ENCODE measurements around the gene GABPB2.
A peak's percentile ranks its signal among the peaks of the same experiment; 100 is the strongest.
"Not testable (repeated sequence)": the region's sequence is repeated elsewhere in the genome, so short reads cannot be mapped to it uniquely, and the experiment has no call there.

Gene GABPB2

DNA sequence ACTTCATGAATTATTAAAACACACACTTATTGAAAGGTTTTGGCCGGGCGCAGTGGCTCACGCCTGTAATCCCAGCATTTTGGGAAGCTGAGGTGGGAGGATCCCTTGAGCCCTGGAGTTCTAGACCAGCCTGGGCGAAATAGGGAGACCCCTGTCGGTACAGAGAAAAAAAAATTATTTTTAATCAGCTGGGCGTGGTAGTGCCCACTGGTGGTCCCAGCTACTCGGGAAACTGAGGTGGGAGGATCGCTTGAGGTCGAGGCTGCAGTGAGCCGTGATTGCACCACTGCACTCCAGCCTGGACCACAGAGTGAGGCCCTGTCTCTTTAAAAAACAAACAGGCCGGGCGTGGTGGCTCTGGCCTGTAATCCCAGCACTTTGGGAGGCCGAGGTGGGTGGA lies 1.7 kb downstream of the GABPB2 start:
- Mint-ChIP-seq H3K4me3 (no peak overlapping the region), H3K27ac (no peak overlapping the region), H3K36me3 (ENCODE audit: low read depth) (peaks cover 14% of the 10 kb centered on the region), H3K27me3 (ENCODE audit: low read depth) (no peaks in the 10 kb centered on the region), H3K4me1 (ENCODE audit: low read depth) (peaks cover 12% of the 10 kb centered on the region), H3K9me3 (no peaks in the 10 kb centered on the region)

DNA sequence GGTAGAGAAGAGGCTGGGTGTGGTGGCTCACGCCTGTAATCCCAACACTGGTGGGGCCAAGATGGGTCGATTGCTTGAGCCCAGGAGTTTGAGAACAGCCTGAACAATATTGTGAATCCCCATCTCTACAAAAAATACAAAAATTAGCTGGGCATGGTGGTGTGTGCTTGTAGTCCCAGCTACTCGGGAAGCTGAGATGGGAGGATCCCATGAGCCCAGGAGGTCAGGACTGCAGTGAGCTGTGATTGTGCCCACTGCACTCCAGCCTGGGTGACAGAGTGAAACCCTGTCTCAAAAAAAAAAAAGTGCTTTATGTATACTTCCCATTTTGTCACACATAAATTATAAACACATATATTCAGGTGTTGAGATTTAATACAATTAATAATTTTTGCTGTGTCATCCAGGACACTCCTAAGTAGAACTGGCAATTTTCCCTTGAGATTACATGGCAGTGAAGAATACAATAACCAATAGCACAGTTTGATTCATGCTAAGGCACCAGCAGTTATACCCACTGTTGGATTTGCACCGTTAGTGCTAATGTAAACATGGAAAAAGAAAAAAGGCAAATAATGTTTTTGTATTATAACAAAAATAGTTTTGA lies 15.5 kb downstream of the GABPB2 start:
- Mint-ChIP-seq H3K4me1 (ENCODE audit: low read depth) (no peaks in the 10 kb centered on the region), H3K9me3 (no peaks in the 10 kb centered on the region), H3K4me3 (no peak overlapping the region), H3K27me3 (ENCODE audit: low read depth) (no peaks in the 10 kb centered on the region), H3K27ac (no peak overlapping the region), H3K36me3 (ENCODE audit: low read depth) (peaks cover 1% of the 10 kb centered on the region)

DNA sequence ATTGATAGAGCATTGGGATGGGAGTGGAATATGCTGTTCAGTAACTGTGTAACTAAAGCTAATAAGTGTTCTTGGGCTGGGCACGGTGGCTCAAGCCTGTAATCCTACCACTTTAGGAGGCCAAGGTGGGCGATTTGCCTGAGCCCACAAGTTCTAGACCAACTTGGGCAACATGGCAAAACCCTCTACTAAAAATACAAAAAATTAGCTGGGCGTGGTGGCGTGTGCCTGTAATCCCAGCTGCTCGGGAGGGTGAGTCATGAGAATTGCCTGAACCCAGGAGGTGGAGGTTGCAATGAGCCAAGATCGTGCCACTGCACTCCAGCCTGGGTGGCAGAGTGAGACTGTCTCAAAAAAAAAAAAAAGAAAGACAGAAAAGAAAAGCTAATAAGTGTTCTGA lies 26.9 kb downstream of the GABPB2 start:
- H3K27me3 Mint-ChIP-seq (ENCODE audit: low read depth), result not testable (repeated sequence)

DNA sequence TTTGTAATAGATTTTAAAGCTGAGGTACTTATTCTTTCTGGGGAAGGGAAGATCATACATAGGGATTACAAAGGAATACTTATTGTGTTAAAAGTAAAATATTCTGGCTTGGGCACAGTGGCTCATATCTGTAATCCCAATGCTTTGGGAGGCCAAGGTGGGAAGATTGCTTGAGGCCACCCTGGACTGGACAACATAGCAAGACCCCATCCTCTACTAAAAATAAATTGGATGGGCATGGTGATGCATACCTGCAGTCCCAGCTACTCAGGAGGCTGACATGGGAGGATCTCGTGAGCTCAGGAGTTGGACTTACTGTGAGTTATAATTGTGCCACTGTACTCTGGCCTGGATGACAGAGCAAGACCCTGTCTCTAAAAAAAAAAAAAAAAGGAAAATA lies 27.6 kb downstream of the GABPB2 start:
- peaks cover 3% of the 10 kb centered on the region for H3K36me3 Mint-ChIP-seq (ENCODE audit: low read depth)
- no peak overlapping the region for H3K4me3 Mint-ChIP-seq
- no peaks in the 10 kb centered on the region for H3K27me3 Mint-ChIP-seq (ENCODE audit: low read depth)
- H3K4me1 Mint-ChIP-seq (ENCODE audit: low read depth), result no peaks in the 10 kb centered on the region
- H3K27ac Mint-ChIP-seq, result no peak overlapping the region
- no peaks in the 10 kb centered on the region for H3K9me3 Mint-ChIP-seq

More for the DNA sequence above, 26.9 kb downstream of the GABPB2 start:
- not testable (repeated sequence) for H3K27ac Mint-ChIP-seq; H3K36me3 Mint-ChIP-seq (ENCODE audit: low read depth); H3K9me3 Mint-ChIP-seq; H3K4me3 Mint-ChIP-seq; H3K4me1 Mint-ChIP-seq (ENCODE audit: low read depth)

DNA sequence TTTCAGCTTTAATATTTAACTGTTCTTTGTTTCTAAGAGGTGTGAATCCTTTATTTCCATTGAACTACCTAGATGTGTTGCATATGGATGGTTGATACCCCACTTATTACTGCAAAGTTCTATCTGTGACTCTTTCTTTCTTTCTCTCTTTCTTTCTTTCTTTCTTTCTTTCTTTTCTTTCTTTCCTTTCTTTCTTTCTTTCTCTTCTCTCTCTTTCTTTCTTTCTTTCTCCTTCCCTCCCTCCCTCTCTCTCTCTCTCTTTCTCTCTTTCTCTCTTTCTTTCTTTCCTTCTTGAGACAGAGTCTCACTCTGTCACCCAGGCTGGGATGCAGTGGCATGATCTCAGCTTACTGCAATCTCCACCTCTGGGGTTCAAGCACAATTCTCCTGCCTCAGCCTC lies 34.1 kb downstream of the GABPB2 start:
- no peaks in the 10 kb centered on the region for H3K27me3 Mint-ChIP-seq (ENCODE audit: low read depth)
- no peaks in the 10 kb centered on the region for H3K9me3 Mint-ChIP-seq
- H3K4me1 Mint-ChIP-seq (ENCODE audit: low read depth), result no peaks in the 10 kb centered on the region
- peaks cover 8% of the 10 kb centered on the region for H3K36me3 Mint-ChIP-seq (ENCODE audit: low read depth)
- no peak overlapping the region for H3K27ac Mint-ChIP-seq
- H3K4me3 Mint-ChIP-seq, result no peak overlapping the region

DNA sequence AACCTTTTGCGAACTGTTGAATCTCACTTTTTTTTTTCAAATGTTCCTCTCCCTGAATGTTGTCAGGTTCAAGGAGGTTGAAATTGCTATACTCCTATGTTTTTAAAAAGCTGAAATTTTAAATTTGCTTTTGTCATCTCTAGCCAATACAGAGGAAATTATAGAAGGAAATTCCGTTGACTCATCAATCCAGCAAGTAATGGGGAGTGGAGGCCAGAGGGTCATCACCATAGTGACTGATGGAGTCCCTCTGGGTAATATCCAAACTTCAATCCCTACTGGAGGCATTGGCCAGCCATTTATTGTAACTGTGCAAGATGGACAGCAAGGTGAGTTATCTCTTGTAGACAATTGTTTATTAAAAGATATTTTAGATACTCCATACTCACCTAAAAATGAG lies 36.3 kb downstream of the GABPB2 start:
- no peak overlapping the region for H3K4me3 Mint-ChIP-seq
- no peak overlapping the region for H3K27ac Mint-ChIP-seq
- no peaks in the 10 kb centered on the region for H3K4me1 Mint-ChIP-seq (ENCODE audit: low read depth)
- H3K9me3 Mint-ChIP-seq, result no peaks in the 10 kb centered on the region
- H3K27me3 Mint-ChIP-seq (ENCODE audit: low read depth), result no peaks in the 10 kb centered on the region
- peaks cover 9% of the 10 kb centered on the region for H3K36me3 Mint-ChIP-seq (ENCODE audit: low read depth)

DNA sequence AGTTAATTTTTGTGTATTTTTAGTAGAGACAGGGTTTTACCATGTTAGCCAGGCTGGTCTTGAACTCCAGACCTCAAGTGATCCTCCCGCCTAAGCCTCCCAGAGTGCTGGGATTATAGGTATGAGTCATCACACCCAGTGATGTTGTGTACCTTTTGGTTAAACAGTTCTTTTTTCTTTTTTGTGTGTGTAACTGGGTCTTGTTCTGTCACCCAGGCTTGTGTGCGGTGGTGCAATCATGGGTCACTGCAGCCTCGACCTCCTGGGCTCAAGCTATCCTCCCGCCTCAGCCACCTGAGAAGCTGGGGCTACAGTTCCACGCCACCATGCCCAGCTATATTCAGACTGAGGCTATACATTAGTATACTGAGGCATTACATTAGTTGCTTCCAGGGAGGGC lies 37.8 kb downstream of the GABPB2 start:
- Mint-ChIP-seq H3K36me3 (ENCODE audit: low read depth) (peaks cover 9% of the 10 kb centered on the region), H3K9me3 (no peaks in the 10 kb centered on the region), H3K27me3 (ENCODE audit: low read depth) (no peaks in the 10 kb centered on the region), H3K4me3 (no peak overlapping the region), H3K27ac (no peak overlapping the region), H3K4me1 (ENCODE audit: low read depth) (no peaks in the 10 kb centered on the region)

DNA sequence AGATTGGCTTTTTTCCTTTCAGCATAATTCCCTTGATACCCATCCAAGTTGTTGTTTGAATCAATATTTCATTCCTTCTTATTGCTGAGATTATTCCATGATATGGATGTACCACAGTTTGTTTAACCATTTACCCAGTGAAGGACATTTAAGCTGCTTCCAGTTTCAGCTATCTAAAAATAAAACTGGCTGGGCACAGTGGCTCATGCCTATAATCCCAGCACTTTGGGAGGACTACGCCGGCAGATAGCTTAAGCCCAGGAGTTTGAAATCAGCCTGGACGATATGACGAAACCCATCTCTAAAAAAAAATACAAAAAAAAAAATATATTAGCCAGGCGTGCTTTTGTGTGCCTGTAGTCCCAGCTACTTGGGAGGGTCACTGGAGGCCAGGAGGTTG lies 43.3 kb downstream of the GABPB2 start:
- Mint-ChIP-seq H3K4me1 (ENCODE audit: low read depth) (no peaks in the 10 kb centered on the region), H3K27ac (no peak overlapping the region), H3K4me3 (no peak overlapping the region), H3K36me3 (ENCODE audit: low read depth) (peaks cover 8% of the 10 kb centered on the region), H3K9me3 (no peaks in the 10 kb centered on the region), H3K27me3 (ENCODE audit: low read depth) (no peaks in the 10 kb centered on the region)

DNA sequence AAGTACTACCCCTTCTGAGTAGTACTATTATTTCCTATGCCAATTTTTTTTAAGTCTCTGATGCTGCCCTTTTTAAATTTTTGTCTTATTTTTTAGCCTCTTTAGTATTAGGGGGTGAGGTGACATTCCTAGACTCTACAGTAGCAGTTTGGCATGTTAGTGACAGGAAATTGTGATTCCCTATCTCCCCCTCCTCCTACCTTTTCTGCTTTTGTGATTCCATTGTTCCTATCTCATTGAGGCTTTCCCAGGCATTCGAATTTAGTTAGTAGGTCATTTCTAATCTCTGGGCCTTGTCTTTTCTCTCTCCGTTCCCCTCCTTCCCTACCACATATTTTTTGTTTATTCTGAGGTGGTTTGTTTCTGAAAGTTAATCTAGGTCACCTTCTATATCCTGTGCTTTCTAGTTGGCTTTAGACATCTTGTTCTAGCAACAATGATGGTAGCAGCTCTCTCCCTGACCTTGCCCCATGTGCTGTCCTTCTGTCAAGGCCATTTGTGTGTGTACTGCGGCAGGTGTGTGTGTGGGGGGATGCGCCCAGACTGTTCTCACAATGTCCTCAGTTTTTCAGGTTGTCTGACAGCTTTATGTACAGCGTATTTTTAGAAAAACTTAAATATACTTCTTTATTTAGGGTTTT lies 54.3 kb downstream of the GABPB2 start:
- peaks cover 3% of the 10 kb centered on the region for H3K36me3 Mint-ChIP-seq (ENCODE audit: low read depth)
- no peak overlapping the region for H3K4me3 Mint-ChIP-seq
- no peak overlapping the region for H3K27ac Mint-ChIP-seq
- no peaks in the 10 kb centered on the region for H3K27me3 Mint-ChIP-seq (ENCODE audit: low read depth)
- no peaks in the 10 kb centered on the region for H3K9me3 Mint-ChIP-seq
- H3K4me1 Mint-ChIP-seq (ENCODE audit: low read depth), result no peaks in the 10 kb centered on the region

DNA sequence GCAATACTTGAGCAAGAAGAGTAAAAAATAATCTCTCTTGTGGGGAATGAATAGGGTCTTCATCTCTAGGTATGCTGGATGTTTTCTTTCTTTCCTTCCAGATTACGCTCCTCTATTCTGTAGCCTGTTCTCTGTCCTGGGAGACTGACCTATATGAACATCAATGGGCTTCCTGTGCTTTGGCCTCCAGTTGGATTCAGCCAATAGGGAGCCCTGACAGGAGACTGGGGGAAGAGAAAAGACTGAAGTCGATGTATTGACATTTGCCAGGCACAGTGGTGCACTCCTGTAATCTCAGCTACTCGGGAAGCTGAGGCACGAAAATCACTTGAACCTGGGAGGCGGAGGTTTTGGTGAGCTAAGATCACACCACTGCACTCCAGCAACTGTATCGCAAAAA lies 58.2 kb downstream of the GABPB2 start:
- no peak overlapping the region for H3K4me3 Mint-ChIP-seq
- no peaks in the 10 kb centered on the region for H3K36me3 Mint-ChIP-seq (ENCODE audit: low read depth)
- no peaks in the 10 kb centered on the region for H3K9me3 Mint-ChIP-seq
- peaks cover 12% of the 10 kb centered on the region for H3K27me3 Mint-ChIP-seq (ENCODE audit: low read depth)
- H3K4me1 Mint-ChIP-seq (ENCODE audit: low read depth), result peaks cover 5% of the 10 kb centered on the region
- no peak overlapping the region for H3K27ac Mint-ChIP-seq

DNA sequence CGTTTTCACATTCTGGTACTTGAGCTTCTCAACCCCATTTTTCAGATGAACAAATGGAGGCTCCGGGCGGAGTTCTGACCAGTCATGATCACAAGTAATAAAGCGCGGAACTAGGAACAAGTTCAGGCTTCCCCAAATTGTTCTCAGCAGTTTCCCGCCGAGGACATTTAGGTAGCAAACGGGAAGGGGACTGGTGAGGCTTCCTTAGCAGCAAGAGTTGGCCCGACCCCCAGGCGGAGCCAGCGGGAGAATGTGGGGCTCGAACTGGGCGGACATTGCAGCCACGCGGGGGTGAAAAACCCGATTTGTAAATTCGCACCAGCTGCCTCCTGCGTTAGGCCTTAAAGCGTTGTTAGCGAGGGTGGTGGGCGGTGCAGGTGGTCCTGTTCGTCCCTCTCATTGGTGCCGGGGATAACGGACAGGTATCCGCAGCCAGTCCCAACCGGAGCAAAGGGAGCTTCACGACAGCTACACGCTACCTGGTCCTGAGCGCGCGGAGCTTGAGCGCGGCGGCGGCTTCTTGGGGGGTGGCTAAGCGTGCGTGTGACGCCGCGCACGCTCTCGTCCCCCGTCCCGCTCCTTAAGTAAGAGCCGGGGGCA lies 60.5 kb downstream of the GABPB2 start:
- H3K9me3 Mint-ChIP-seq, result no peaks in the 10 kb centered on the region
- no peaks in the 10 kb centered on the region for H3K36me3 Mint-ChIP-seq (ENCODE audit: low read depth)
- H3K27me3 Mint-ChIP-seq (ENCODE audit: low read depth), result peaks cover 12% of the 10 kb centered on the region
- peak overlapping the region; percentile 69 for H3K27ac Mint-ChIP-seq
- H3K4me3 Mint-ChIP-seq, result peak overlapping the region; percentile 51
- peaks cover 7% of the 10 kb centered on the region for H3K4me1 Mint-ChIP-seq (ENCODE audit: low read depth)

DNA sequence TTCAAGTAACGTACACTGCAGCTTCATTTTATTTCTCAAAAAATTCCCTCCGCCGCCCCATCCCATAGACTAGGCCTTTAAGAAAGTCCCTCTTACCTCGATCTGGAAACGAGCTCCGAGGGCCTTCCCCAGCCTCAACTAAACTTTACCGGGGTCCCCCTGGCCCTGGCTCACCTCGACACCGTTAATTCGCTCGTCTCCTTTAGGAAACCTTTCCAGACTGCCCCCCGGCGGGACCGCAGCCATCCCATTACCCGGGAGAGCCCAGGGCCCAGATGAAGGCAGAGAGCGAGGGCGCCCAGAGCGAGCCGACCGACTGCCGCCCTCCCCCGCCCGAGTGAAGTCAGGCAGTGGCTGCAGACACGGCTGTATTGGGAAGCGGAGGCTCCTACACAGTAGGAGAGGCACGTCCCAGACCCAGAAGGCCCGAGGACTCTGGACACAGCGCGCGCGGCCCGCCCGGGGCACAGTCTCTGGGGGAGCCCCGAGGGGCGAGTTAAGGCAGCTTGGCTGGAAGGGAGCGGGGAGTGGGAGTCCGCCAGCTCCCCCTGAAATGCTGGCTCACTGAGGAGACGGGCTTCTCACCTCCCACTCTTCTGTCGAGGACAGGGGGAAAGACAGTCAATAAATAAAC lies 61.3 kb downstream of the GABPB2 start:
- Mint-ChIP-seq H3K36me3 (ENCODE audit: low read depth) (no peaks in the 10 kb centered on the region), H3K9me3 (no peaks in the 10 kb centered on the region), H3K27ac (peak overlapping the region; percentile 69), H3K4me3 (peak overlapping the region; percentile 51), H3K27me3 (ENCODE audit: low read depth) (peaks cover 12% of the 10 kb centered on the region), H3K4me1 (ENCODE audit: low read depth) (peaks cover 7% of the 10 kb centered on the region)

DNA sequence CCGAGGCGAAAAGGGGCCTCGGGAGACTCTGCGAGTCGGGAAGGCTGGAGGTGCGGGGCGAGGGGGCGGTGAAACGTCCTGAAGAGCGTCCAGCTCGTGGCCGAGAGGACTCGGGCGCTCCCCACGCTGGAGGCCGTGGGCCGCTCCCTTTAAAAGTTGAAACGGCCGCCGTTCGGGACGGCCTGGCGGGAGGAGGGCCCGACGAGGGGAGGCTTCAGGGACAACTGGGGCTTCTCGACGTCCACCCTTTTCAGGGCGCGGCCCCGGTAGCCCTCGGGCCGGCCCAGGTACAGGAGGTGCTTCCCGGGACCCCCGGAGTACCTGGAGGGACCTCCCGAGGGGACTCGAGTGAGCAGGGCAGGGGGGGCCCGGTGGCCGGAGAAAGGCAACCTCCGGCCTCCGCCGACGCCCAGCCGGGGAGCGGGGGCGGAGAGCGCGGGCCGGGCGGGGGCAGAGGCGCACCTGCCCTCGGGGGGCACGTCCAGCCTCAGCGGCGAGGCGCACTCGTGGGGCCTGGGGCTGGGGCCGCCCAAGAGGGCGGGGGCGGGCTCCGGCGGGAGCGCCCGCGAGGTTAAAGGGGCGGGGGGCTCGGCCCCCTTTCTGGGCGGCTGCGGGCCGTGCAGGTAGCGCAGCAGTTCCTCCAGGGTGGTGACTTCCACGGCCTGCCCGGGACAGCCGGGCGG lies 61.9 kb downstream of the GABPB2 start:
- Mint-ChIP-seq H3K36me3 (ENCODE audit: low read depth) (no peaks in the 10 kb centered on the region), H3K27ac (no peak overlapping the region), H3K9me3 (no peaks in the 10 kb centered on the region), H3K4me1 (ENCODE audit: low read depth) (peaks cover 7% of the 10 kb centered on the region), H3K4me3 (no peak overlapping the region), H3K27me3 (ENCODE audit: low read depth) (peaks cover 12% of the 10 kb centered on the region)

DNA sequence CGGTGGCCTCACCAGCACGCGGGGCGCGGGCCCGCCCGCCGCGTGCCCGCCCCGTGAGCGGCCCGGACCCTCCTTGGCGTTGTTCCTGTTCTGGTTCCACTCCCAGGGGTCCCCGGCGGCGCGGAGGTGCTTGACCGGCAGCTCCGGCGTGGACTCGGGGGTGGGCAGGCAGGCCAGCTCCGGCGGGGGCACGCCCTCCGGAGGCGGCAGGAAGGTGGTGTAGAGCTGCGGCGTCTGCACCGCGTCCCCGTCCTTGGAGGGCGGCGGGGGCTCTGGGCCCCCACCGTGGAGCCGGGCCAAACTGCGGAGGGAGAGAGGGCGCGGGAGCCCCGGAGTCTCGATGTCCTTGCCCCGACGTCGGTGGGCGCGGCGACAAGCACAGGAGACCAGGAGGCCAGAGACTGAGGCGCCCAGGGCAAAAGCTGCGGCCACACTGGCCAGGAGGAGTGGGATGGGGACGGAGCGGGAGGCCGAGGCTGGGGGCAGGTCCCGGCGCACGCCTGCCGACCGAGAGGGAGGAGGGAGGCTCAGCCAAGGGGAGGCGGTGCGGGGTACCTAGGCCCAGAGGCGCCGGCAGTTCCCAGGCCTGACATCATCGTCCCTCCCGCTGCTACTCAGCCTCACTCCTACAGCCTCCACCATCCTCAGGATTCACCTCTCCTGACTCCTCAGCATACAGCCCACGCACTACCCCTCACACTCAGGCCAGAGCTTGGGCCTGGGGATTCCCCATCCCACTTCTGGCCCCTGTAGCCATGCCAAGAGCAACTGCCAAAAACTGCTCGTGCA lies 62.7 kb downstream of the GABPB2 start:
- H3K9me3 Mint-ChIP-seq, result no peaks in the 10 kb centered on the region
- peaks cover 12% of the 10 kb centered on the region for H3K27me3 Mint-ChIP-seq (ENCODE audit: low read depth)
- H3K4me3 Mint-ChIP-seq, result no peak overlapping the region
- H3K36me3 Mint-ChIP-seq (ENCODE audit: low read depth), result no peaks in the 10 kb centered on the region
- H3K4me1 Mint-ChIP-seq (ENCODE audit: low read depth), result peaks cover 7% of the 10 kb centered on the region
- H3K27ac Mint-ChIP-seq, result no peak overlapping the region
